ENCODE results near the gene VPS26C. TPM values are rescaled to one million over a fixed set of nuclear protein-coding genes. Genes with fewer than 3 reads are reported as not detected.

The VPS26C gene
- total and polyA plus RNA-seq, 10 of the 15 experiments (the other 5 are each of a cell fraction or from before 2014, with no cell fraction given), result 32.5 to 65.1 (median 48.0) TPM

- SMC1A ChIA-PET (ENCODE audit: uncharacterized antibody, unreplicated experiment), result interaction anchor here (0.6 to 4.6 kb wide), 10 partner anchors 9 to 133 kb away, joined by 3 to 34 read pairs (median 4); no protein-coding TSS in a partner anchor
- no TSS peak for BruUV-seq (replicated peaks)
- DNase-seq (ENCODE audit: low read depth, low spot score), result no peak
- H3K27me3 ChIP-seq (replicated peaks in 1 of 2; ENCODE audit: control insufficient read depth in 2 of 2, insufficient read depth in 2 of 2, low read length in 1 of 2), result no peaks in the 10 kb centered on the region
- RAD21 ChIA-PET (ENCODE audit: unreplicated experiment), result interaction anchor here (1.0 to 1.6 kb wide), 5 partner anchors 24 to 66 kb away, joined by 3 to 8 read pairs (median 5); no protein-coding TSS in a partner anchor
- ATAC-seq, result peak; percentile 96
- CTCF ChIA-PET, result interaction anchor here (1.0 to 1.7 kb wide), 9 partner anchors 12 to 332 kb away, joined by 3 to 5 read pairs (median 4); no protein-coding TSS in a partner anchor
- H2AFZ ChIP-seq (ENCODE audit: control insufficient read depth, low read depth, low read length), result peak overlapping the region; percentile 33; the same call in 1 of the 2 replicates
- FAIRE-seq, result peak; percentile 87
- H3K27ac ChIP-seq (ENCODE audit: control insufficient read depth, insufficient read depth), result peak overlapping the region; percentile 87
- WGBS (ENCODE audit: insufficient coverage, insufficient replicate concordance, low lambda C conversion rate, missing lambda C conversion rate), result 15% methylated on average over 19 of the region's 19 CpGs
- no peaks in the 10 kb centered on the region for H3K9me3 ChIP-seq (replicated peaks; ENCODE audit: control insufficient read depth, insufficient read depth, low read length)
- peak overlapping the region; percentile 83 for H3K4me2 ChIP-seq (ENCODE audit: control insufficient read depth, insufficient read depth)
- no peaks in the 10 kb centered on the region; the same call in 1 of the 2 replicates for H3K79me2 ChIP-seq (ENCODE audit: control insufficient read depth, insufficient read depth, low read length)
- no peaks in the 10 kb centered on the region for H4K20me1 ChIP-seq (ENCODE audit: control insufficient read depth, insufficient read depth)
- peaks cover 19 to 26% of the 10 kb centered on the region in 2 experiments; a peak in 3 of 4 replicates for H3K36me3 ChIP-seq (ENCODE audit: control insufficient read depth in 2 of 2, insufficient read depth in 2 of 2, low read length in 1 of 2)
- H3K4me3 ChIP-seq, result peak overlapping the region; percentile 39; the same call in 1 of the 2 replicates
- H3K4me1 ChIP-seq (ENCODE audit: control insufficient read depth, insufficient read depth, low read length), result peaks cover 19% of the 10 kb centered on the region
- in situ Hi-C loops (cut with MboI) (no loop called here), intact Hi-C loops (cut with micrococcal nuclease; ENCODE audit: unreplicated experiment) (no loop called here)
- H3K9ac ChIP-seq (ENCODE audit: control insufficient read depth, insufficient read depth, low read length), result peak overlapping the region; percentile 39; the same call in 1 of the 2 replicates
- POLR2A ChIA-PET, result interaction anchor here (0.7 to 2.5 kb wide), 5 partner anchors 14 to 35 kb away, joined by 3 to 12 read pairs (median 3); no protein-coding TSS in a partner anchor
- TF ChIP-seq ZBTB11 (CRISPR knock-in tag; IDR thresholded peaks at IDR 0.05) (no peak), PBX3 (IDR thresholded peaks at IDR 0.05; ENCODE audit: insufficient replicate concordance, low read depth, low read length) (no peak), ZNF24 (IDR thresholded peaks at IDR 0.05) (no peak), EZH2 (IDR thresholded peaks at IDR 0.05; ENCODE audit: borderline replicate concordance, control insufficient read depth, low read depth, low read length) (no peak), EED (IDR thresholded peaks at IDR 0.05; ENCODE audit: low read depth) (peak; percentile 94), ZZZ3 (IDR thresholded peaks at IDR 0.05; ENCODE audit: control insufficient read depth, insufficient read length, low read depth) (no peak), GATAD2B (conservative IDR thresholded peaks at IDR 0.05; ENCODE audit: low read depth) (no peak), E2F4 (IDR thresholded peaks at IDR 0.05; ENCODE audit: low read depth, low read length) (no peak), BHLHE40 (IDR thresholded peaks at IDR 0.05; ENCODE audit: borderline replicate concordance in 1 of 2, low read depth in 2 of 2, low read length in 1 of 2) (peak; percentile 84 to 85), JUND (IDR thresholded peaks at IDR 0.05; ENCODE audit: low read depth, low read length) (no peak), RAD21 (IDR thresholded peaks at IDR 0.05; ENCODE audit: insufficient read depth, low read depth, low read length) (no peak), RUNX3 (IDR thresholded peaks at IDR 0.05; ENCODE audit: low read length) (no peak; the same call in 1 of the 2 replicates), EP300 (IDR thresholded peaks at IDR 0.05; ENCODE audit: borderline replicate concordance in 1 of 2, control insufficient read depth in 1 of 2, low read depth in 2 of 2, low read length in 2 of 2) (peak; percentile 32 to 68; a peak in 1 of 4 replicates), MTA2 (IDR thresholded peaks at IDR 0.05; ENCODE audit: low read depth) (peak; percentile 53; the same call in 1 of the 2 replicates), CHD4 (IDR thresholded peaks at IDR 0.05) (no peak), CHD1 (IDR thresholded peaks at IDR 0.05; ENCODE audit: low read depth, low read length) (no peak), TCF12 (IDR thresholded peaks at IDR 0.05; ENCODE audit: low read depth, low read length) (no peak)
Measured at GRCh38 chr21:37232274-37233018, 34.7 kb downstream of the VPS26C start.
